Chondrocyte (in vitro differentiated cells): ENCODE results near the gene TNFRSF21. TPM values are rescaled to one million over a fixed set of nuclear protein-coding genes. Genes with fewer than 3 reads are reported as not detected.
"Not testable (repeated sequence)": the region's sequence is repeated elsewhere in the genome, so short reads cannot be mapped to it uniquely, and the experiment has no call there.

Experiments
- DNase-seq: peaks from one replicate; pipeline ENCODE4 v3.0.0; 2021; ENCODE audit warnings: mixed read lengths, low spot score
- H3K27ac Mint-ChIP-seq: one replicate; pipeline ENCODE4 v1.8.0; 2021; ENCODE audit warnings: mild to moderate bottlenecking, moderate library complexity, mixed read lengths; ENCODE audit not compliant: unreplicated experiment
- H3K27me3 Mint-ChIP-seq: 2 replicates; pipeline ENCODE4 v1.8.0; 2021; ENCODE audit warnings: low read depth, mixed read lengths
- H3K36me3 Mint-ChIP-seq: 2 replicates; pipeline ENCODE4 v1.8.0; 2021; ENCODE audit warnings: low read depth, mixed read lengths
- H3K4me1 Mint-ChIP-seq: 2 replicates; pipeline ENCODE4 v1.8.0; 2021; ENCODE audit warnings: low read depth, mild to moderate bottlenecking, mixed read lengths
- H3K4me3 Mint-ChIP-seq: one replicate; pipeline ENCODE4 v1.8.0; 2021; ENCODE audit warnings: mild to moderate bottlenecking, moderate library complexity, mixed read lengths; ENCODE audit not compliant: unreplicated experiment
- H3K9me3 Mint-ChIP-seq: 2 replicates; pipeline ENCODE4 v1.8.0; 2021; ENCODE audit warnings: low read depth, mixed read lengths
- total RNA-seq: library from RNA; stranded (reverse); gene quantifications from 3 replicates; pipeline ENCODE4 v1.2.1, GENCODE V29; 2021
- TF ChIP-seq, protein P1 (sequence below): fragments of 200-600 bp; sonication (generic); IDR thresholded peaks from 2 replicates; pipeline ENCODE4 v1.5.0; 2021; ENCODE audit warnings: antibody characterized with exemption, mild to moderate bottlenecking, moderate library complexity

Gene TNFRSF21
- total RNA-seq, 1 donor from 2014 or later: 23.1 TPM

- H3K36me3 Mint-ChIP-seq: no peaks in the 10 kb centered on the region
- no peaks in the 10 kb centered on the region for H3K4me1 Mint-ChIP-seq
- TF ChIP-seq, protein P1, sequence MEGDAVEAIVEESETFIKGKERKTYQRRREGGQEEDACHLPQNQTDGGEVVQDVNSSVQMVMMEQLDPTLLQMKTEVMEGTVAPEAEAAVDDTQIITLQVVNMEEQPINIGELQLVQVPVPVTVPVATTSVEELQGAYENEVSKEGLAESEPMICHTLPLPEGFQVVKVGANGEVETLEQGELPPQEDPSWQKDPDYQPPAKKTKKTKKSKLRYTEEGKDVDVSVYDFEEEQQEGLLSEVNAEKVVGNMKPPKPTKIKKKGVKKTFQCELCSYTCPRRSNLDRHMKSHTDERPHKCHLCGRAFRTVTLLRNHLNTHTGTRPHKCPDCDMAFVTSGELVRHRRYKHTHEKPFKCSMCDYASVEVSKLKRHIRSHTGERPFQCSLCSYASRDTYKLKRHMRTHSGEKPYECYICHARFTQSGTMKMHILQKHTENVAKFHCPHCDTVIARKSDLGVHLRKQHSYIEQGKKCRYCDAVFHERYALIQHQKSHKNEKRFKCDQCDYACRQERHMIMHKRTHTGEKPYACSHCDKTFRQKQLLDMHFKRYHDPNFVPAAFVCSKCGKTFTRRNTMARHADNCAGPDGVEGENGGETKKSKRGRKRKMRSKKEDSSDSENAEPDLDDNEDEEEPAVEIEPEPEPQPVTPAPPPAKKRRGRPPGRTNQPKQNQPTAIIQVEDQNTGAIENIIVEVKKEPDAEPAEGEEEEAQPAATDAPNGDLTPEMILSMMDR: no peak
- no peak overlapping the region for H3K27ac Mint-ChIP-seq
- peaks cover 5% of the 10 kb centered on the region for H3K9me3 Mint-ChIP-seq
- peaks cover 14% of the 10 kb centered on the region for H3K27me3 Mint-ChIP-seq
- no peak overlapping the region for H3K4me3 Mint-ChIP-seq
- no peak for DNase-seq
These were observed 27.8 kb upstream of the TNFRSF21 start for GRCh38 chr6:47337519-47337918.

DNA sequence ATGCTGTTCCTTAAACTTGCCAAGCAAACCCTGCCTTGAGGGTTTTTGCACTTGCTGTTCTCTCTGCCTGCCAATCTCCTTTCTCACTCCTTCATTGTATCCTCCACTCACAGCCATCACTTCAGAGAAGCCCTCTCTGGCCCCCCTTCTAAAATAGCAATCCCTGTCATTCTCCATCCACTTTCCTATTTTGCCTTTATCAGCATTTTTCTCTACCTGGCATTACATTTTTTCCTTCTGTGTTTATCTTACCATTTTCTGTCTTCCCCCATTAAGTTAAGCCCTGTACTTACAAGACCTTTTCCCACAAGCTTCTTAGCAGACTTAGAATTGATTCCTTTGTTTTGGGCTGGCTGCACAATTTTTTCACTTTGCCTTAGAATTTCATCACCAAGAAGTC lies 26.6 kb upstream of the TNFRSF21 start:
- Mint-ChIP-seq H3K9me3 (peaks cover 12% of the 10 kb centered on the region), H3K36me3 (no peaks in the 10 kb centered on the region), H3K4me3 (no peak overlapping the region), H3K27ac (no peak overlapping the region), H3K4me1 (no peaks in the 10 kb centered on the region), H3K27me3 (peaks cover 14% of the 10 kb centered on the region)
- no peak for DNase-seq
- TF ChIP-seq, protein P1: no peak

DNA sequence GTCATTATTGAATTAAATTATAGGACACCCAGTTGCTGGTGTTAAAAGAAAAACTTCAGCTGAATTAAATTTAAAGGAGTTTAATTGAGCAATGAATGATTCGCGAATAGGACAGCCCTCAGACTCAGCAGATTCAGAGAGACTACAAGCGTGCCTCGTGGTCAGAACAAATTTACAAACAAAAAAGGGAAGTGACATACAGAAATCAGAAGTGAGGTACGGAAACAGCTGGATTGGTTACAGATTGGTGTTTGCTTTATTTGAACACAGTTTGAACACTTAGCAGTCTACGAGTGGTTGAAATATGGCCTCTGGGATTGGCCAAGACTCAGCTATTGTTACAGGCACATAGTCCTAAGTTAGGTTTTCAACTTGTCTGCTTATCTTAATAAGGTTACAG lies 25.8 kb upstream of the TNFRSF21 start:
- TF ChIP-seq, protein P1: no peak
- Mint-ChIP-seq H3K4me1 (no peaks in the 10 kb centered on the region), H3K4me3 (no peak overlapping the region), H3K36me3 (no peaks in the 10 kb centered on the region), H3K27me3 (peaks cover 17% of the 10 kb centered on the region), H3K9me3 (peaks cover 12% of the 10 kb centered on the region), H3K27ac (no peak overlapping the region)
- no peak for DNase-seq

DNA sequence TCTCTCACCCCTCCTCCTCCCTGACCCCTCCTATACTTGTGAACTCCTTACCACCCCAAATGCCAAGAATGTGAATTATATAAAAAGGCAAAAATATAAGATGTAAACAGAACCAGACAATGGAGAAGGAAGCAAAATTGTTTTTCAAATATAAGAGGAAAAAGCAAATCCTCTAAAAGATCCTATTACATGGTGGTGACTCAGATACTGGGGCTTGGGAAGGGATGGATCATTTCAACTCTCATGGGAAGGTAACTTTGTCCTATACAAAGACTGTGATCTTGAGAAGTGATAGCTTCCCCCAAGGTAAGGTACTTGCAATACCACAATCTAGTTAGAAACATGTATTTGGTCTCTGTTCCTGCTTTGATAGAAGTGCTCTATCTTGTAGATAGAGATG lies 24.6 kb upstream of the TNFRSF21 start:
- Mint-ChIP-seq H3K36me3 (no peaks in the 10 kb centered on the region), H3K4me1 (no peaks in the 10 kb centered on the region), H3K27me3 (peaks cover 26% of the 10 kb centered on the region), H3K9me3 (peaks cover 12% of the 10 kb centered on the region), H3K27ac (no peak overlapping the region), H3K4me3 (no peak overlapping the region)
- DNase-seq: no peak
- TF ChIP-seq, protein P1: no peak

GRCh38 chr6:47328606-47329005 lies 18.9 kb upstream of the TNFRSF21 start:
- not testable (repeated sequence) for H3K27ac Mint-ChIP-seq, H3K4me1 Mint-ChIP-seq, H3K36me3 Mint-ChIP-seq, H3K4me3 Mint-ChIP-seq, DNase-seq
- peaks cover 16% of the 10 kb centered on the region for H3K9me3 Mint-ChIP-seq
- peaks cover 12% of the 10 kb centered on the region for H3K27me3 Mint-ChIP-seq

DNA sequence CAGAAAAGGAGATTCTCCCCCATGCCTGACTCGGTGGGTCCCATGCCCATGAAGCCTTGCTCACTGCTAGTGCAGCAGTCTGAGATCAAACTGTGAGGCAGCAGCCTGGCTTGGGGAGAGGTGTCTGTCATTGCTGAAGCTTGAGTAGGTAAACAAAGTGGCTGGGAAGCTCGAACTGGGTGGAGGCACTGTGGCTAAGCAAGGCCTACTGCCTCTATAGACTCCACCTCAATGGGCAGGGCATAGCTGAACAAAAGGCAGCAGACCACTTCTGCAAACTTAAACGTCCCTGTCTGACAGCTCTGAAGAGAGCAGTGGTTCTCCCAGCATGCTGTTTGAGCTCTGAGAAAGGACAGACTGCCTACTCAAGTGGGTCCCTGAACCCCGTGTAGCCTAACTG lies 18.4 kb upstream of the TNFRSF21 start:
- H3K4me1 Mint-ChIP-seq, DNase-seq, H3K4me3 Mint-ChIP-seq, H3K36me3 Mint-ChIP-seq, H3K27ac Mint-ChIP-seq: not testable (repeated sequence)
- H3K9me3 Mint-ChIP-seq: peaks cover 15% of the 10 kb centered on the region
- peaks cover 12% of the 10 kb centered on the region for H3K27me3 Mint-ChIP-seq
